ENCODE results near the gene CILP.

DNA sequence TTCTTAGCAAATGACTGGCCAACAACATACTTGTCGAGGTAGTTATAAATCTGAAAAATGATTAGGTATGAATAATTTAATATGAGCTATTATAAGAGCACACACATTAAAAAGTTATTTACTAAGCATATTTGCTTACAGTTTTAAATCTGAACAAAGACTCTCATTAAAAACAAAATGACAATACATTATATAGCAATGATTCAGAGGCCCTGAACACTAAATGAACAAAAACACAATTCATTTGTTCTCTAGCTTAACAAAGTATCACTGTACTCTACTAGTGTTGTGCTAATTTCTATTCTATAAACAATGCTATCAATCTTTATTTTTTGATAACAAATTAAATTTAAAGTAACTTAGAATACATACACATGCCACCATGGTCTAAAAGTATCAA, 47.1 kb downstream of the CILP start:
- TF ChIP-seq SIN3A (IDR thresholded peaks at IDR 0.05; ENCODE audit: borderline replicate concordance, insufficient read depth, low read length) (no peak), FOXP2 (optimal IDR thresholded peaks at IDR 0.05; ENCODE audit: borderline replicate concordance, extremely low read depth, extremely low read length, insufficient read depth) (no peak), TAF1 (IDR thresholded peaks at IDR 0.05; ENCODE audit: borderline replicate concordance, insufficient read depth, low read length) (no peak)
- TF ChIP-seq, protein P1, sequence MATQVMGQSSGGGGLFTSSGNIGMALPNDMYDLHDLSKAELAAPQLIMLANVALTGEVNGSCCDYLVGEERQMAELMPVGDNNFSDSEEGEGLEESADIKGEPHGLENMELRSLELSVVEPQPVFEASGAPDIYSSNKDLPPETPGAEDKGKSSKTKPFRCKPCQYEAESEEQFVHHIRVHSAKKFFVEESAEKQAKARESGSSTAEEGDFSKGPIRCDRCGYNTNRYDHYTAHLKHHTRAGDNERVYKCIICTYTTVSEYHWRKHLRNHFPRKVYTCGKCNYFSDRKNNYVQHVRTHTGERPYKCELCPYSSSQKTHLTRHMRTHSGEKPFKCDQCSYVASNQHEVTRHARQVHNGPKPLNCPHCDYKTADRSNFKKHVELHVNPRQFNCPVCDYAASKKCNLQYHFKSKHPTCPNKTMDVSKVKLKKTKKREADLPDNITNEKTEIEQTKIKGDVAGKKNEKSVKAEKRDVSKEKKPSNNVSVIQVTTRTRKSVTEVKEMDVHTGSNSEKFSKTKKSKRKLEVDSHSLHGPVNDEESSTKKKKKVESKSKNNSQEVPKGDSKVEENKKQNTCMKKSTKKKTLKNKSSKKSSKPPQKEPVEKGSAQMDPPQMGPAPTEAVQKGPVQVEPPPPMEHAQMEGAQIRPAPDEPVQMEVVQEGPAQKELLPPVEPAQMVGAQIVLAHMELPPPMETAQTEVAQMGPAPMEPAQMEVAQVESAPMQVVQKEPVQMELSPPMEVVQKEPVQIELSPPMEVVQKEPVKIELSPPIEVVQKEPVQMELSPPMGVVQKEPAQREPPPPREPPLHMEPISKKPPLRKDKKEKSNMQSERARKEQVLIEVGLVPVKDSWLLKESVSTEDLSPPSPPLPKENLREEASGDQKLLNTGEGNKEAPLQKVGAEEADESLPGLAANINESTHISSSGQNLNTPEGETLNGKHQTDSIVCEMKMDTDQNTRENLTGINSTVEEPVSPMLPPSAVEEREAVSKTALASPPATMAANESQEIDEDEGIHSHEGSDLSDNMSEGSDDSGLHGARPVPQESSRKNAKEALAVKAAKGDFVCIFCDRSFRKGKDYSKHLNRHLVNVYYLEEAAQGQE (IDR thresholded peaks at IDR 0.05; ENCODE audit: insufficient read depth in 1 of 2, low read depth in 2 of 2, low read length in 2 of 2) = no peak
